ENCODE data around the gene RC3H1. TPM values are rescaled to one million over a fixed set of nuclear protein-coding genes. Genes with fewer than 3 reads are reported as not detected.

The RC3H1 gene
- total RNA-seq, 1 donor from 2014 or later: 22.6 TPM

Other genes starting within 250 kb of the RC3H1 start
- 13.8 and 31.8 TPM in 2 replicates for gene DARS2, start 197.7 kb downstream of the RC3H1 start, total RNA-seq
- 13.4 and 19.6 TPM in 2 replicates for gene CENPL, start 197.5 kb downstream of the RC3H1 start, total RNA-seq
- gene GAS5, start 154.4 kb downstream of the RC3H1 start, total RNA-seq: 180 and 432 TPM in 2 replicates
- 5.5 and 6.0 TPM in 2 replicates for gene ZBTB37, start 154.0 kb downstream of the RC3H1 start, total RNA-seq
- 0.05 TPM in 1 of 2 replicates, not detected in the other for gene SERPINC1, start 105.0 kb downstream of the RC3H1 start, total RNA-seq
- 36.2 TPM in 2 replicates for gene RABGAP1L, start 137.2 kb upstream of the RC3H1 start, total RNA-seq